ENCODE results near the gene ULBP2.

DNA sequence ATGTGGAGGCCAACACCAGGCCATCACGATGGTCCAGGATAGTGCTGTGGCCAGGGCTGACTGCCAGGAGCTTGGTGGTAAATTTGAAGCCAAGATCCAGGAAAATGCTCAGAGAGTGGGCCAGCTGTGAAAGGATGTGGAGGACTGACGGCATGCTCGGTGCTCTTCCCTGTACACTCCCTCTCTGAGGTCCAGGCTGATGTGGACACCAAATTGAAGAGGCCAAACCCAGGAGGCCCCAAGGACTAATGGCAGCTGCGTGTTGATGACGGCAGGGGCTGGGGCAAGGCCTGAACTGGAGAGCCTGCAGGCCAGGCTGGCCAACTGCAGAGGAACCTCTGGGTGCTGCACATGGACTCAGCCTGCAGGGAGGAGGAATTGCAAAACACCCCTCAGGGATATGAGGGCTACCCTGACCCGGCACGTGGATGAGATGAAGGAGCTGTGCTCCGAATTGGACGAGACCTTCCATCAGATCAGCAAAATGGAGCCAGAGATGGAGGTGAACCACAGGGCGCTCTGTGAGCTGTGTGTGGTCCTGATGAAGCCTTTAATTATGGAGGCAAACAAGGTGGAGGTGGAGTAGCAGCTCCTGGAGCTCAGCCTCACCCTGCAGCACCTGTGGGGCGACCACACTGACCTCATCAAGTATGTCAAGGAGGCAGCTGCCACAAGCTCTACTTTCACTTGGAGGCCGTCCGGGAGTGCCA, 37.0 kb upstream of the ULBP2 start:
- TF ChIP-seq, protein P1, sequence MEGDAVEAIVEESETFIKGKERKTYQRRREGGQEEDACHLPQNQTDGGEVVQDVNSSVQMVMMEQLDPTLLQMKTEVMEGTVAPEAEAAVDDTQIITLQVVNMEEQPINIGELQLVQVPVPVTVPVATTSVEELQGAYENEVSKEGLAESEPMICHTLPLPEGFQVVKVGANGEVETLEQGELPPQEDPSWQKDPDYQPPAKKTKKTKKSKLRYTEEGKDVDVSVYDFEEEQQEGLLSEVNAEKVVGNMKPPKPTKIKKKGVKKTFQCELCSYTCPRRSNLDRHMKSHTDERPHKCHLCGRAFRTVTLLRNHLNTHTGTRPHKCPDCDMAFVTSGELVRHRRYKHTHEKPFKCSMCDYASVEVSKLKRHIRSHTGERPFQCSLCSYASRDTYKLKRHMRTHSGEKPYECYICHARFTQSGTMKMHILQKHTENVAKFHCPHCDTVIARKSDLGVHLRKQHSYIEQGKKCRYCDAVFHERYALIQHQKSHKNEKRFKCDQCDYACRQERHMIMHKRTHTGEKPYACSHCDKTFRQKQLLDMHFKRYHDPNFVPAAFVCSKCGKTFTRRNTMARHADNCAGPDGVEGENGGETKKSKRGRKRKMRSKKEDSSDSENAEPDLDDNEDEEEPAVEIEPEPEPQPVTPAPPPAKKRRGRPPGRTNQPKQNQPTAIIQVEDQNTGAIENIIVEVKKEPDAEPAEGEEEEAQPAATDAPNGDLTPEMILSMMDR (IDR thresholded peaks at IDR 0.05) = no peak
- no peak for TF ChIP-seq ZFX (IDR thresholded peaks at IDR 0.05; ENCODE audit: borderline replicate concordance)
